GM23338 (cell line): ENCODE data around the gene ZNF474. TPM values are rescaled to one million over a fixed set of nuclear protein-coding genes. Genes with fewer than 3 reads are reported as not detected.

Experiments
- ATAC-seq: fragments of 200-7000 bp; cut with Tn5 transposase; 3 replicates; pipeline ENCODE4 v1.9.1; 2020
- DNase-seq: peaks from one replicate; pipeline ENCODE4 v3.0.0-alpha.2; 2015; ENCODE audit warnings: low spot score
- H2AFZ ChIP-seq: fragments of 200-600 bp; sonication (generic); 2 replicates; pipeline ENCODE4 v1.8.0; 2016; ENCODE audit warnings: antibody characterized with exemption, mild to moderate bottlenecking, moderate library complexity
- H3F3A ChIP-seq: fragments of 200-600 bp; sonication (generic); replicated peaks from 2 replicates; pipeline ENCODE4 v1.8.0; 2017; ENCODE audit warnings: antibody characterized with exemption, mixed run types, low read depth
- H3K27ac ChIP-seq: fragments of 200-600 bp; sonication (generic); 2 replicates; pipeline ENCODE4 v1.6.1; 2016; ENCODE audit warnings: low read depth
- H3K27me3 ChIP-seq: fragments of 200-600 bp; sonication (generic); 2 replicates; pipeline ENCODE4 v1.8.0; 2016; ENCODE audit warnings: mild to moderate bottlenecking, mixed run types, moderate library complexity; ENCODE audit not compliant: insufficient read depth
- H3K36me3 ChIP-seq: fragments of 200-600 bp; sonication (generic); 2 replicates; pipeline ENCODE4 v1.8.0; 2016; ENCODE audit warnings: mild to moderate bottlenecking; ENCODE audit not compliant: insufficient read depth
- H3K4me1 ChIP-seq: fragments of 200-600 bp; sonication (generic); 2 replicates; pipeline ENCODE4 v1.8.0; 2016; ENCODE audit warnings: mild to moderate bottlenecking, moderate library complexity; ENCODE audit not compliant: insufficient read depth
- H3K4me2 ChIP-seq: fragments of 200-600 bp; sonication (generic); 2 replicates; pipeline ENCODE4 v1.7.1; 2017; ENCODE audit warnings: mixed run types
- H3K4me3 ChIP-seq: fragments of 200-600 bp; sonication (generic); 2 replicates; pipeline ENCODE4 v1.6.1; 2016; ENCODE audit warnings: mixed run types
- H3K79me2 ChIP-seq: fragments of 200-600 bp; sonication (generic); replicated peaks from 2 replicates; pipeline ENCODE4 v1.8.0; 2017; ENCODE audit warnings: mild to moderate bottlenecking; ENCODE audit not compliant: insufficient read depth
- H3K9me2 ChIP-seq: fragments of 200-600 bp; sonication (generic); 2 replicates; pipeline ENCODE4 v1.8.0; 2017; ENCODE audit not compliant: insufficient read depth
- H4K20me1 ChIP-seq: fragments of 200-600 bp; sonication (generic); replicated peaks from 2 replicates; pipeline ENCODE4 v1.8.0; 2017; ENCODE audit warnings: mild to moderate bottlenecking; ENCODE audit not compliant: insufficient read depth
- H3K27ac Mint-ChIP-seq: 2 replicates; pipeline ENCODE4 v1.8.0; 2020; ENCODE audit warnings: inconsistent platforms, mild to moderate bottlenecking, moderate library complexity, mixed read lengths
- H3K27me3 Mint-ChIP-seq: 3 replicates; pipeline ENCODE4 v1.8.0; 2022; ENCODE audit warnings: low read depth, mild to moderate bottlenecking, moderate library complexity, mixed read lengths, inconsistent platforms; ENCODE audit not compliant: insufficient read depth, poor library complexity
- H3K36me3 Mint-ChIP-seq: 3 replicates; pipeline ENCODE4 v1.8.0; 2021; ENCODE audit warnings: low read depth, mild to moderate bottlenecking, inconsistent platforms, moderate library complexity, mixed read lengths
- H3K4me1 Mint-ChIP-seq: 3 replicates; pipeline ENCODE4 v1.8.0; 2020; ENCODE audit warnings: mild to moderate bottlenecking, inconsistent platforms, mixed read lengths
- H3K4me3 Mint-ChIP-seq: 3 replicates; pipeline ENCODE4 v1.8.0; 2021; ENCODE audit warnings: moderate library complexity, mild to moderate bottlenecking, inconsistent platforms, mixed read lengths
- H3K9me3 Mint-ChIP-seq: 3 replicates; pipeline ENCODE4 v1.8.0; 2020; ENCODE audit warnings: moderate library complexity, mild to moderate bottlenecking, inconsistent platforms, mixed read lengths
- CREB1 ChIP-seq: fragments of 250-450 bp; sonication (Bioruptor Pico); IDR thresholded peaks from 2 replicates; pipeline ENCODE4 v1.5.0; 2020; ENCODE audit warnings: low read depth, mild to moderate bottlenecking, moderate library complexity
- EZH2phosphoT487 ChIP-seq: fragments of 200-600 bp; sonication (generic); IDR thresholded peaks from one replicate; pipeline ENCODE4 v1.8.1; 2018; ENCODE audit warnings: antibody characterized with exemption; ENCODE audit not compliant: unreplicated experiment
- POLR2AphosphoS5 ChIP-seq: IDR thresholded peaks from 2 replicates; pipeline ENCODE4 v1.6.1; 2016; ENCODE audit warnings: antibody characterized with exemption, low read depth
- ZNF114 ChIP-seq: fragments of 250-450 bp; sonication (Bioruptor Pico); IDR thresholded peaks from 2 replicates; pipeline ENCODE4 v1.5.0; 2020; ENCODE audit warnings: mild to moderate bottlenecking, moderate library complexity
- ZNF331 ChIP-seq: fragments of 250-450 bp; sonication (Bioruptor Pico); IDR thresholded peaks from 2 replicates; pipeline ENCODE4 v1.5.0; 2020; ENCODE audit warnings: low read depth, mild to moderate bottlenecking, moderate library complexity
- polyA plus RNA-seq: library from polyadenylated mRNA; unstranded; fragments of >200 nt; fragmentation: Nextera tagmentation; extraction: Ambion mirVana; gene quantifications from 2 replicates; pipeline ENCODE4 v1.2.1, GENCODE V29; 2016
- total RNA-seq: library from RNA; depleted of rRNA; stranded (reverse); fragments of >200 nt; shearing (Covaris generic); gene quantifications from 2 replicates; pipeline ENCODE4 v1.2.3, GENCODE V29; 2014
- TF ChIP-seq, protein P1 (sequence below): IDR thresholded peaks from one replicate; pipeline ENCODE4 v1.6.1; 2018; ENCODE audit warnings: antibody characterized with exemption; ENCODE audit not compliant: unreplicated experiment
- TF ChIP-seq, protein P2 (sequence below), 2 experiments: fragments of 200-600 bp in 1 of 2; sonication (generic) in 1 of 2; conservative IDR thresholded peaks; 2 replicates each; pipeline versions ENCODE4 v1.5.1 to v1.6.1; 2016 to 2017; ENCODE audit warnings: antibody characterized with exemption in 2 of 2, low read depth in 2 of 2, mild to moderate bottlenecking in 2 of 2, moderate library complexity in 1 of 2
- TF ChIP-seq, protein P3 (sequence below): fragments of 250-450 bp; sonication (Bioruptor Pico); IDR thresholded peaks from 2 replicates; pipeline ENCODE4 v1.5.0; 2020; ENCODE audit warnings: mild to moderate bottlenecking, moderate library complexity

Gene ZNF474
- total and polyA plus RNA-seq, 2 experiments from 2014 or later, result 0.59 TPM; not detected in 1

DNA sequence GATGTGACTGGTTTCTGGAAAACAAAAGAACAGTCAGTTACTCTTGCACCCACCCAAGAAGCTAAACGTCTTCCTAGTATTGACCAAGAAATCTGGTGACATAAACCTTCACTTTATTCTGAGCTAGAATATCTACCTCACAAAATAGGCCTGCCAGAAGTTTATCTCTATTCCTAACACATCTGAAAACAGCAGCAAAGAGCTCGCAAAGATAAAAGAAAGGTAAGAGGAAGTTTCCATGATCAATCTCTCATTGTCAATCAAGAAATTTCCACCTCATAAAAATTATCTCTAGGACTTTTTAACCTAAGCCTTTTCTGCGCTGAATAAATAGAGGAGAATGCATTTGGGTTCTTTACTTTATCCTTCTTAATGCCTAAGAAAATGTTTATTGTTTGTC, 17.3 kb upstream of the ZNF474 start (continued):
- TF ChIP-seq, protein P1, sequence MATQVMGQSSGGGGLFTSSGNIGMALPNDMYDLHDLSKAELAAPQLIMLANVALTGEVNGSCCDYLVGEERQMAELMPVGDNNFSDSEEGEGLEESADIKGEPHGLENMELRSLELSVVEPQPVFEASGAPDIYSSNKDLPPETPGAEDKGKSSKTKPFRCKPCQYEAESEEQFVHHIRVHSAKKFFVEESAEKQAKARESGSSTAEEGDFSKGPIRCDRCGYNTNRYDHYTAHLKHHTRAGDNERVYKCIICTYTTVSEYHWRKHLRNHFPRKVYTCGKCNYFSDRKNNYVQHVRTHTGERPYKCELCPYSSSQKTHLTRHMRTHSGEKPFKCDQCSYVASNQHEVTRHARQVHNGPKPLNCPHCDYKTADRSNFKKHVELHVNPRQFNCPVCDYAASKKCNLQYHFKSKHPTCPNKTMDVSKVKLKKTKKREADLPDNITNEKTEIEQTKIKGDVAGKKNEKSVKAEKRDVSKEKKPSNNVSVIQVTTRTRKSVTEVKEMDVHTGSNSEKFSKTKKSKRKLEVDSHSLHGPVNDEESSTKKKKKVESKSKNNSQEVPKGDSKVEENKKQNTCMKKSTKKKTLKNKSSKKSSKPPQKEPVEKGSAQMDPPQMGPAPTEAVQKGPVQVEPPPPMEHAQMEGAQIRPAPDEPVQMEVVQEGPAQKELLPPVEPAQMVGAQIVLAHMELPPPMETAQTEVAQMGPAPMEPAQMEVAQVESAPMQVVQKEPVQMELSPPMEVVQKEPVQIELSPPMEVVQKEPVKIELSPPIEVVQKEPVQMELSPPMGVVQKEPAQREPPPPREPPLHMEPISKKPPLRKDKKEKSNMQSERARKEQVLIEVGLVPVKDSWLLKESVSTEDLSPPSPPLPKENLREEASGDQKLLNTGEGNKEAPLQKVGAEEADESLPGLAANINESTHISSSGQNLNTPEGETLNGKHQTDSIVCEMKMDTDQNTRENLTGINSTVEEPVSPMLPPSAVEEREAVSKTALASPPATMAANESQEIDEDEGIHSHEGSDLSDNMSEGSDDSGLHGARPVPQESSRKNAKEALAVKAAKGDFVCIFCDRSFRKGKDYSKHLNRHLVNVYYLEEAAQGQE, result no peak
- TF ChIP-seq, protein P2, sequence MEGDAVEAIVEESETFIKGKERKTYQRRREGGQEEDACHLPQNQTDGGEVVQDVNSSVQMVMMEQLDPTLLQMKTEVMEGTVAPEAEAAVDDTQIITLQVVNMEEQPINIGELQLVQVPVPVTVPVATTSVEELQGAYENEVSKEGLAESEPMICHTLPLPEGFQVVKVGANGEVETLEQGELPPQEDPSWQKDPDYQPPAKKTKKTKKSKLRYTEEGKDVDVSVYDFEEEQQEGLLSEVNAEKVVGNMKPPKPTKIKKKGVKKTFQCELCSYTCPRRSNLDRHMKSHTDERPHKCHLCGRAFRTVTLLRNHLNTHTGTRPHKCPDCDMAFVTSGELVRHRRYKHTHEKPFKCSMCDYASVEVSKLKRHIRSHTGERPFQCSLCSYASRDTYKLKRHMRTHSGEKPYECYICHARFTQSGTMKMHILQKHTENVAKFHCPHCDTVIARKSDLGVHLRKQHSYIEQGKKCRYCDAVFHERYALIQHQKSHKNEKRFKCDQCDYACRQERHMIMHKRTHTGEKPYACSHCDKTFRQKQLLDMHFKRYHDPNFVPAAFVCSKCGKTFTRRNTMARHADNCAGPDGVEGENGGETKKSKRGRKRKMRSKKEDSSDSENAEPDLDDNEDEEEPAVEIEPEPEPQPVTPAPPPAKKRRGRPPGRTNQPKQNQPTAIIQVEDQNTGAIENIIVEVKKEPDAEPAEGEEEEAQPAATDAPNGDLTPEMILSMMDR (conservative IDR thresholded peaks at IDR 0.05; ENCODE audit: low read depth in 2 of 2), result no peak

DNA sequence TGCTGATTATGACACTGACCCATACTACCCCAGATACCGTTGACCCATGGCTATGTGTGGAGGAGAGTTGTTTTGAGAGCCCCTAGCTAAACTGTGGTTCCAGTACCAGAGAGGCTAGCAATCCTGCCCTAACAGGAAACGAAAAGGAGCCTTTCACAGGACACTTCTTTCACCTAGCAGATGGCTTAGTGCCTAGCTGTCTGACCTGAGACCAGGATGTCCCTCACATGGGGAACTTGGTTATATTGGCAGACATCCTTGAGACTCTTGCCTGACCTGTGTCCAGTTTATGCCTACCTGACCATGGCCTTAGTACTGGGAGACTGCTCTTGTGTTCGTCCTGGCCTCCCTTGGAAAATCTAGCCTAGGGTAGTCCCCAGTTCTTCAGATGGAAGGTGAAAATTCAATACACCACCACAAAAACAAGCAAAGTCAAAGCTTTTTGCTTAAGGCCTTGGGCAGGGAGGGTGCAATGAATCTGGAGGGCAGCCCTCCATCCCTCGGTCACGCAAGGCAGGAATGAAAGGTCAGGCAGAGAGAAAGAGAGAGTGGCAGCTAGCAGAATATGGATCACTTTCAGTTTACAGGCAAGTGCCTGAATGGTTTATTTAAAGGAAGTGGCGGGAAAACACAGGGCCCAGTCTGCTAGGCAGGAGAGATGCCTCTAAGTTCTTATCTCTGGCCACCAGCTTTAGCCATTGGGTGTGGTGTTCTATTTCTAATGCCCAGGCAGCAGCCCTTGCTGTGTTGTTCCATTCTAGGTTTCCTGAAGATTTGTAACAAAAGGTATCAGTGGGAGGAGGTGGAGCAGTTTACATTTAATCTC, 16.4 kb upstream of the ZNF474 start:
- no peaks in the 10 kb centered on the region for H3K4me1 ChIP-seq
- Mint-ChIP-seq H3K9me3 (no peaks in the 10 kb centered on the region), H3K4me3 (no peak overlapping the region), H3K27me3 (no peaks in the 10 kb centered on the region), H3K27ac (peak overlapping the region; percentile 58; the same call in 1 of the 2 replicates), H3K36me3 (no peaks in the 10 kb centered on the region), H3K4me1 (peaks cover 8% of the 10 kb centered on the region; the same call in 2 of the 3 replicates)
- H3K79me2 ChIP-seq, result no peaks in the 10 kb centered on the region
- H3K27ac ChIP-seq, result no peak overlapping the region
- DNase-seq (no peak), ATAC-seq (no peak)
- H3F3A ChIP-seq, result no peaks in the 10 kb centered on the region
- no peaks in the 10 kb centered on the region for H4K20me1 ChIP-seq
- H3K4me3 ChIP-seq, result no peak overlapping the region
- no peaks in the 10 kb centered on the region for H3K9me2 ChIP-seq
- no peaks in the 10 kb centered on the region for H3K27me3 ChIP-seq
- peak overlapping the region; percentile 69; the same call in 1 of the 2 replicates for H2AFZ ChIP-seq
- no peak overlapping the region for H3K4me2 ChIP-seq
- H3K36me3 ChIP-seq, result no peaks in the 10 kb centered on the region
- no peak for TF ChIP-seq ZNF114 (CRISPR knock-in tag)
- no peak for TF ChIP-seq ZNF331 (CRISPR knock-in tag)
- no peak for TF ChIP-seq POLR2AphosphoS5
- TF ChIP-seq EZH2phosphoT487, result no peak
- TF ChIP-seq, protein P3, sequence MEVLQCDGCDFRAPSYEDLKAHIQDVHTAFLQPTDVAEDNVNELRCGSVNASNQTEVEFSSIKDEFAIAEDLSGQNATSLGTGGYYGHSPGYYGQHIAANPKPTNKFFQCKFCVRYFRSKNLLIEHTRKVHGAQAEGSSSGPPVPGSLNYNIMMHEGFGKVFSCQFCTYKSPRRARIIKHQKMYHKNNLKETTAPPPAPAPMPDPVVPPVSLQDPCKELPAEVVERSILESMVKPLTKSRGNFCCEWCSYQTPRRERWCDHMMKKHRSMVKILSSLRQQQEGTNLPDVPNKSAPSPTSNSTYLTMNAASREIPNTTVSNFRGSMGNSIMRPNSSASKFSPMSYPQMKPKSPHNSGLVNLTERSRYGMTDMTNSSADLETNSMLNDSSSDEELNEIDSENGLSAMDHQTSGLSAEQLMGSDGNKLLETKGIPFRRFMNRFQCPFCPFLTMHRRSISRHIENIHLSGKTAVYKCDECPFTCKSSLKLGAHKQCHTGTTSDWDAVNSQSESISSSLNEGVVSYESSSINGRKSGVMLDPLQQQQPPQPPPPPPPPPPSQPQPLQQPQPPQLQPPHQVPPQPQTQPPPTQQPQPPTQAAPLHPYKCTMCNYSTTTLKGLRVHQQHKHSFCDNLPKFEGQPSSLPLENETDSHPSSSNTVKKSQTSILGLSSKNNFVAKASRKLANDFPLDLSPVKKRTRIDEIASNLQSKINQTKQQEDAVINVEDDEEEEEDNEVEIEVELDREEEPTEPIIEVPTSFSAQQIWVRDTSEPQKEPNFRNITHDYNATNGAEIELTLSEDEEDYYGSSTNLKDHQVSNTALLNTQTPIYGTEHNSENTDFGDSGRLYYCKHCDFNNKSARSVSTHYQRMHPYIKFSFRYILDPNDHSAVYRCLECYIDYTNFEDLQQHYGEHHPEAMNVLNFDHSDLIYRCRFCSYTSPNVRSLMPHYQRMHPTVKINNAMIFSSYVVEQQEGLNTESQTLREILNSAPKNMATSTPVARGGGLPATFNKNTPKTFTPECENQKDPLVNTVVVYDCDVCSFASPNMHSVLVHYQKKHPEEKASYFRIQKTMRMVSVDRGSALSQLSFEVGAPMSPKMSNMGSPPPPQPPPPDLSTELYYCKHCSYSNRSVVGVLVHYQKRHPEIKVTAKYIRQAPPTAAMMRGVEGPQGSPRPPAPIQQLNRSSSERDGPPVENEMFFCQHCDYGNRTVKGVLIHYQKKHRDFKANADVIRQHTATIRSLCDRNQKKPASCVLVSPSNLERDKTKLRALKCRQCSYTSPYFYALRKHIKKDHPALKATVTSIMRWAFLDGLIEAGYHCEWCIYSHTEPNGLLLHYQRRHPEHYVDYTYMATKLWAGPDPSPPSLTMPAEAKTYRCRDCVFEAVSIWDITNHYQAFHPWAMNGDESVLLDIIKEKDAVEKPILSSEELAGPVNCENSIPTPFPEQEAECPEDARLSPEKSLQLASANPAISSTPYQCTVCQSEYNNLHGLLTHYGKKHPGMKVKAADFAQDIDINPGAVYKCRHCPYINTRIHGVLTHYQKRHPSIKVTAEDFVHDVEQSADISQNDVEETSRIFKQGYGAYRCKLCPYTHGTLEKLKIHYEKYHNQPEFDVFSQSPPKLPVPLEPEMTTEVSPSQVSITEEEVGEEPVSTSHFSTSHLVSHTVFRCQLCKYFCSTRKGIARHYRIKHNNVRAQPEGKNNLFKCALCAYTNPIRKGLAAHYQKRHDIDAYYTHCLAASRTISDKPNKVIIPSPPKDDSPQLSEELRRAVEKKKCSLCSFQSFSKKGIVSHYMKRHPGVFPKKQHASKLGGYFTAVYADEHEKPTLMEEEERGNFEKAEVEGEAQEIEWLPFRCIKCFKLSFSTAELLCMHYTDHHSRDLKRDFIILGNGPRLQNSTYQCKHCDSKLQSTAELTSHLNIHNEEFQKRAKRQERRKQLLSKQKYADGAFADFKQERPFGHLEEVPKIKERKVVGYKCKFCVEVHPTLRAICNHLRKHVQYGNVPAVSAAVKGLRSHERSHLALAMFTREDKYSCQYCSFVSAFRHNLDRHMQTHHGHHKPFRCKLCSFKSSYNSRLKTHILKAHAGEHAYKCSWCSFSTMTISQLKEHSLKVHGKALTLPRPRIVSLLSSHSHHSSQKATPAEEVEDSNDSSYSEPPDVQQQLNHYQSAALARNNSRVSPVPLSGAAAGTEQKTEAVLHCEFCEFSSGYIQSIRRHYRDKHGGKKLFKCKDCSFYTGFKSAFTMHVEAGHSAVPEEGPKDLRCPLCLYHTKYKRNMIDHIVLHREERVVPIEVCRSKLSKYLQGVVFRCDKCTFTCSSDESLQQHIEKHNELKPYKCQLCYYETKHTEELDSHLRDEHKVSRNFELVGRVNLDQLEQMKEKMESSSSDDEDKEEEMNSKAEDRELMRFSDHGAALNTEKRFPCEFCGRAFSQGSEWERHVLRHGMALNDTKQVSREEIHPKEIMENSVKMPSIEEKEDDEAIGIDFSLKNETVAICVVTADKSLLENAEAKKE (CRISPR knock-in tag), result no peak
- TF ChIP-seq CREB1 (CRISPR knock-in tag), result no peak
- TF ChIP-seq, protein P2 (conservative IDR thresholded peaks at IDR 0.05; ENCODE audit: low read depth in 2 of 2), result no peak
